Right lung (tissue), 5 donors: ENCODE data around the gene TRIM38. TPM values are rescaled to one million over a fixed set of nuclear protein-coding genes. Genes with fewer than 3 reads are reported as not detected.
"Not testable (repeated sequence)": the region's sequence is repeated elsewhere in the genome, so short reads cannot be mapped to it uniquely, and the experiment has no call there.

Experiments used
- DNase-seq, 2 donors: peaks; one replicate each; pipeline ENCODE4 v3.0.0-alpha.2; 2013
- polyA plus RNA-seq, 5 donors: library from polyadenylated mRNA; unstranded; fragments of 120-200 nt; gene quantifications; one replicate each; pipeline versions ENCODE4 v1.2.1 to v1.2.3, GENCODE V29; 2013; ENCODE audit warnings: inconsistent platforms in 1 of 5, low replicate concordance in 1 of 5; ENCODE audit not compliant: insufficient read length in 5 of 5, insufficient read depth in 1 of 5

The TRIM38 gene
- polyA plus RNA-seq, 5 donors = 10.8 to 16.1 (median 14.5) TPM

GRCh38 chr6:25966711-25967110 is 4.1 kb downstream of the TRIM38 start:
- DNase-seq = no peak

- DNase-seq = peak in 1 of 2 donors; percentile 6
Observed at GRCh38 chr6:25968769-25969168, 6.2 kb downstream of the TRIM38 start.

- peak in 1 of 2 donors; percentile 47 for DNase-seq
Observed at GRCh38 chr6:25971187-25971821, 8.7 kb downstream of the TRIM38 start.

- no peak for DNase-seq
Observed at GRCh38 chr6:25972128-25972527, 9.5 kb downstream of the TRIM38 start.

- no peak for DNase-seq
Observed at GRCh38 chr6:25972902-25973301, 10.3 kb downstream of the TRIM38 start.

- no peak for DNase-seq
Observed at GRCh38 chr6:25973923-25974555, 11.4 kb downstream of the TRIM38 start.

GRCh38 chr6:25975923-25976560 is 13.4 kb downstream of the TRIM38 start:
- no peak for DNase-seq

GRCh38 chr6:25980935-25981334 is 18.3 kb downstream of the TRIM38 start:
- no peak for DNase-seq

- DNase-seq = no peak
Observed at GRCh38 chr6:25981568-25982263, 19.1 kb downstream of the TRIM38 start.

GRCh38 chr6:25984265-25984664 is 21.7 kb downstream of the TRIM38 start:
- no peak for DNase-seq

- DNase-seq = no peak
Observed at GRCh38 chr6:25987845-25988244, 25.2 kb downstream of the TRIM38 start.

GRCh38 chr6:25990172-25990873 is 27.7 kb downstream of the TRIM38 start:
- DNase-seq = no peak

GRCh38 chr6:25991785-25992412 is 29.3 kb downstream of the TRIM38 start:
- DNase-seq = peak; percentile 81 to 83

GRCh38 chr6:25992413-25993340 is 30.1 kb downstream of the TRIM38 start:
- DNase-seq = peak; percentile 97 to 98

- DNase-seq = not testable (repeated sequence)
Observed at GRCh38 chr6:25993341-25993684, 30.7 kb downstream of the TRIM38 start.

- DNase-seq = no peak
Observed at GRCh38 chr6:25995507-25995906, 32.9 kb downstream of the TRIM38 start.

GRCh38 chr6:25997921-25998320 is 35.3 kb downstream of the TRIM38 start:
- DNase-seq = no peak

GRCh38 chr6:25998379-25998778 is 35.8 kb downstream of the TRIM38 start:
- DNase-seq = no peak

- not testable (repeated sequence) for DNase-seq
Observed at GRCh38 chr6:25999225-25999624, 36.6 kb downstream of the TRIM38 start.
